HUES64 (cell line): ENCODE data around the gene NDUFA9.

Experiments
- H3K27ac ChIP-seq: 2 replicates; pipeline ENCODE4 v1.7.0; 2013; ENCODE audit warnings: low read depth, low read length, inconsistent platforms
- H3K27me3 ChIP-seq: 2 replicates; pipeline ENCODE4 v1.6.1; 2013; ENCODE audit warnings: mild to moderate bottlenecking, low read length; ENCODE audit not compliant: insufficient read depth
- H3K36me3 ChIP-seq: 2 replicates; pipeline ENCODE4 v1.6.1; 2013; ENCODE audit warnings: mild to moderate bottlenecking, low read length; ENCODE audit not compliant: insufficient read depth
- H3K4me1 ChIP-seq: 2 replicates; pipeline ENCODE4 v1.6.1; 2013; ENCODE audit warnings: mild to moderate bottlenecking, low read length, moderate library complexity; ENCODE audit not compliant: insufficient read depth
- H3K4me3 ChIP-seq: 2 replicates; pipeline ENCODE4 v1.5.1; 2013; ENCODE audit warnings: mild to moderate bottlenecking, low read length, moderate library complexity
- H3K9ac ChIP-seq: 2 replicates; pipeline ENCODE4 v1.6.1; 2013; ENCODE audit warnings: mild to moderate bottlenecking, low read depth, low read length
- H3K9me3 ChIP-seq: 2 replicates; pipeline ENCODE4 v1.6.1; 2013; ENCODE audit warnings: low read depth, low read length; ENCODE audit not compliant: insufficient read depth
- WGBS: fragments of 150-250, 120-280 bp; methylation state at CpG from one replicate; pipeline ENCODE4 v1.1.7; 2013; ENCODE audit warnings: missing lambda C conversion rate; 5-methylcytosine and 5-hydroxymethylcytosine counted together

NDUFA9 gene

GRCh38 chr12:4630262-4630661, 18.7 kb upstream of the NDUFA9 start:
- no peaks in the 10 kb centered on the region for H3K27me3 ChIP-seq
- no peaks in the 10 kb centered on the region for H3K36me3 ChIP-seq
- H3K4me3 ChIP-seq, result peak overlapping the region; percentile 41
- 24% methylated on average over 5 of the region's 5 CpGs for WGBS
- H3K9me3 ChIP-seq, result peaks cover 10% of the 10 kb centered on the region
- peak overlapping the region; percentile 17; the same call in 1 of the 2 replicates for H3K9ac ChIP-seq
- peaks cover 27% of the 10 kb centered on the region for H3K4me1 ChIP-seq
- H3K27ac ChIP-seq, result peak overlapping the region; percentile 69; the same call in 1 of the 2 replicates

DNA sequence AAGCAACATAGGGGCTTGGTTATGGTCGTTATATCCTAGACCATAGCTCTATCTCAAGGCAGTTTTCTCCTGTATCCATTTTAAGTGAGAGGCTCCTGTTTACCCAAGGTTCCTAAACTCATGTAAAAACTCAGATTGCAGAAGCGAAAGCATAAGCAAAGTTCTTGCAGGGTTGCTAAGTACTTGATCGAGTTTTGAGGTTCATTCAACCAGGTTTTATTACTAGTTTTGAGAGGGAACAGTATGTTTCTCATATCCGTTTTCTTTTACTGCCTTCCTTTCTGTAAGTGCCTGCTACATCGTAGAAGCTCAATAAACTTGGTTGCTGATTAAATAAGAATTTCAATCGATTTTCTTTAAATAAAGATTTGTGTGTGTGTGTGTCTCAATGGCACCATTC, 5.2 kb upstream of the NDUFA9 start:
- Histone ChIP-seq H3K27ac (no peak overlapping the region), H3K4me1 (peaks cover 5% of the 10 kb centered on the region; the same call in 1 of the 2 replicates), H3K36me3 (no peaks in the 10 kb centered on the region), H3K4me3 (no peak overlapping the region), H3K27me3 (no peaks in the 10 kb centered on the region), H3K9me3 (no peaks in the 10 kb centered on the region), H3K9ac (no peak overlapping the region)
- WGBS, result 93% methylated on average over 6 of the region's 6 CpGs

GRCh38 chr12:4645023-4645422, 3.9 kb upstream of the NDUFA9 start:
- Histone ChIP-seq H3K4me3 (no peak overlapping the region), H3K9ac (no peak overlapping the region), H3K27me3 (no peaks in the 10 kb centered on the region), H3K36me3 (no peaks in the 10 kb centered on the region), H3K4me1 (peaks cover 9% of the 10 kb centered on the region; the same call in 1 of the 2 replicates), H3K27ac (no peak overlapping the region), H3K9me3 (no peaks in the 10 kb centered on the region)
- WGBS, result 95% methylated on average over 1 of the region's 1 CpG

GRCh38 chr12:4648104-4648500, 812 bp upstream of the NDUFA9 start:
- 68% methylated on average over 4 of the region's 4 CpGs for WGBS
- no peaks in the 10 kb centered on the region for H3K36me3 ChIP-seq
- H3K4me3 ChIP-seq, result peak overlapping the region; percentile 86
- peak overlapping the region; percentile 69 for H3K27ac ChIP-seq
- H3K4me1 ChIP-seq, result peaks cover 20% of the 10 kb centered on the region; the same call in 1 of the 2 replicates
- peak overlapping the region; percentile 89 for H3K9ac ChIP-seq
- H3K27me3 ChIP-seq, result no peaks in the 10 kb centered on the region
- H3K9me3 ChIP-seq, result no peaks in the 10 kb centered on the region

- WGBS, result under 1% methylated on average over 6 of the region's 6 CpGs
- Histone ChIP-seq H3K27me3 (no peaks in the 10 kb centered on the region), H3K27ac (no peak overlapping the region; the same call in 1 of the 2 replicates), H3K36me3 (peaks cover 2% of the 10 kb centered on the region), H3K4me1 (peaks cover 20% of the 10 kb centered on the region; the same call in 1 of the 2 replicates), H3K4me3 (peak overlapping the region; percentile 86), H3K9me3 (no peaks in the 10 kb centered on the region), H3K9ac (peak overlapping the region; percentile 89)
These were observed 396 bp downstream of the NDUFA9 start for GRCh38 chr12:4649358-4649661.

DNA sequence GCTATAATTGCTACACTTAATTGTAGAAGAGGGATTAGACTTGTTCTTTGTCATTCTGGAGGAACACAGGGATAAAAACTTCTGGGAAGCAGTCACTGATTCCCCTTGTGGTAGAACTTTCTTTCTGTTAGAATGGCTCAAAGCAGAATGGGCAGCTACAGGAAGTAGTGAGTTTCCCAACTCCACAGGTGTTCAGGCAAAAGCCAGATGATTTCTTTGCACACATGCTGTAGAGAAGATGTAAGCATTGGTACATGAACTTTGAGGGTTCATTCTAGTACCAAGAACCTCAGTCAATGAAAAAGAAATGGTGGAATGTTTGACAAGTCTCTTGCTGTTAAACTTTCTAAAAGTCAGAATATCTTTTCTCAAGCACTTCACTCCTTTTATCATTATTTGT, 4.3 kb downstream of the NDUFA9 start:
- peaks cover 41% of the 10 kb centered on the region for H3K36me3 ChIP-seq
- H3K27me3 ChIP-seq, result no peaks in the 10 kb centered on the region
- H3K9ac ChIP-seq, result no peak overlapping the region
- no peak overlapping the region for H3K27ac ChIP-seq
- H3K4me1 ChIP-seq, result peaks cover 15% of the 10 kb centered on the region; the same call in 1 of the 2 replicates
- H3K9me3 ChIP-seq, result no peaks in the 10 kb centered on the region
- no peak overlapping the region for H3K4me3 ChIP-seq

DNA sequence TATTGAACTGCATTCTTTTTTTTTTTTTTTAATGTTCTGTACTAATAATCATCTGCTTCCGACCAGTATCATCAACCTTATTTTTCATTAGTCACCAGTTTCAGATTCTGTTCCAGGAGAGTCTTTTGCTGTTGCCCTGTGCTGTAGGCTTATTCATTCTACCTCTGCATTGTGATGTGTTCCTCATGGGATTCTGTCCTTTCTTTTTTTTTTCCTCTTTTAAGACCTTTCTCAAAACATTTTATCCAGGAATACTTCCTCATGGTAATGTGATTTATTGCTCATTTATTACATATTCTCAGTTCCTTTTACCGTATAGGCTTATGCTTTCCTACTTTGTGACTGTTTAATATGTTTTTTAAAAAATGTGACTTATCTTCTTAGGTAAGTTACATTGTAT, 4.8 kb downstream of the NDUFA9 start:
- Histone ChIP-seq H3K36me3 (peaks cover 46% of the 10 kb centered on the region), H3K27me3 (no peaks in the 10 kb centered on the region), H3K9me3 (no peaks in the 10 kb centered on the region), H3K4me3 (no peak overlapping the region), H3K4me1 (peaks cover 15% of the 10 kb centered on the region; the same call in 1 of the 2 replicates), H3K9ac (no peak overlapping the region), H3K27ac (no peak overlapping the region)
- WGBS, result 100% methylated on average over 2 of the region's 2 CpGs

- 0 out of 2 replicates have a peak, but pooled peaks cover 3% of the 10 kb centered on the region for H3K9me3 ChIP-seq
- H3K4me3 ChIP-seq, result no peak overlapping the region
- H3K4me1 ChIP-seq, result no peaks in the 10 kb centered on the region
- WGBS, result 65% methylated on average over 3 of the region's 3 CpGs
- peaks cover 96% of the 10 kb centered on the region for H3K36me3 ChIP-seq
- H3K9ac ChIP-seq, result no peak overlapping the region
- no peak overlapping the region for H3K27ac ChIP-seq
- no peaks in the 10 kb centered on the region for H3K27me3 ChIP-seq
These were observed 15.1 kb downstream of the NDUFA9 start for GRCh38 chr12:4663971-4664505.

- no peaks in the 10 kb centered on the region for H3K27me3 ChIP-seq
- H3K9ac ChIP-seq, result no peak overlapping the region
- no peak overlapping the region for H3K27ac ChIP-seq
- no peaks in the 10 kb centered on the region for H3K4me1 ChIP-seq
- peaks cover 96% of the 10 kb centered on the region for H3K36me3 ChIP-seq
- 100% methylated on average over 2 of the region's 3 CpGs for WGBS
- H3K4me3 ChIP-seq, result no peak overlapping the region
- H3K9me3 ChIP-seq, result 0 out of 2 replicates have a peak, but pooled peaks cover 3% of the 10 kb centered on the region
These were observed 16.3 kb downstream of the NDUFA9 start for GRCh38 chr12:4665236-4665635.

GRCh38 chr12:4679711-4680110, 30.8 kb downstream of the NDUFA9 start:
- Histone ChIP-seq H3K4me3 (no peak overlapping the region), H3K9me3 (no peaks in the 10 kb centered on the region), H3K27me3 (no peaks in the 10 kb centered on the region), H3K9ac (no peak overlapping the region), H3K36me3 (peaks cover 31% of the 10 kb centered on the region), H3K4me1 (no peaks in the 10 kb centered on the region), H3K27ac (no peak overlapping the region)
- whole genome bisulfite sequencing, result 93% methylated on average over 2 of the region's 2 CpGs

- Histone ChIP-seq H3K4me3 (no peak overlapping the region), H3K27me3 (no peaks in the 10 kb centered on the region), H3K9me3 (no peaks in the 10 kb centered on the region), H3K4me1 (no peaks in the 10 kb centered on the region), H3K36me3 (peaks cover 51% of the 10 kb centered on the region), H3K27ac (no peak overlapping the region), H3K9ac (no peak overlapping the region)
- 99% methylated on average over 2 of the region's 3 CpGs for WGBS
These were observed 32.8 kb downstream of the NDUFA9 start for GRCh38 chr12:4681732-4682131.

DNA sequence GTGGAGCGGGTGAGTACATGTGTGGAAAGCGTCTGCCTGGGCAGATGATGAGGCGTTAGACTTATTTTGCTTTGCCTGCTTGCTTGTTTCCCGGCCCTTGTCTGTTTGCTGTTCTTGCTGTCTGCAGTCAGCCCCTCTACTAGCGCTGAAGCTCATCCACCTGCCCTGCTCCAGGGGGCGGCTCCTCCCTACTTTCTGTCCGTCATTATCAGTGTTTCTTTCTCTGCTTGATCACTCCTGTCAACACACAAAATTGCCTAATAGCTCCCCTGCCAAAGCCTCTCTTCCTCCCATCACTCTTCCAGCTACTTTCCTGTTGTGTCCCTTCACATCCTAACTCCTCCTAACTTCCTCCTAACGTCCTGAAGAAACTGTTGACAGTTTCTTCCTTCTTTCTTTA, 36.4 kb downstream of the NDUFA9 start:
- peaks cover 80% of the 10 kb centered on the region for H3K36me3 ChIP-seq

More for the DNA sequence above, 36.4 kb downstream of the NDUFA9 start:
- Histone ChIP-seq H3K9me3 (no peaks in the 10 kb centered on the region), H3K27me3 (no peaks in the 10 kb centered on the region), H3K4me3 (no peak overlapping the region), H3K4me1 (no peaks in the 10 kb centered on the region), H3K27ac (no peak overlapping the region), H3K9ac (no peak overlapping the region)
- WGBS, result 88% methylated on average over 8 of the region's 8 CpGs
